HEK293 (cell line): ENCODE measurements around the gene SPG11.

Experiments
- CTCF ChIA-PET: fragments of 350-600 bp; formaldehyde crosslinking; extraction: SDS; loops from one replicate; lab custom pipeline; 2021; ENCODE audit warnings: antibody characterized with exemption; lab: Yijun Ruan, JAX
- POLR2A ChIA-PET: fragments of 300-600 bp; formaldehyde crosslinking; extraction: SDS; loops from one replicate; lab custom pipeline; 2020; ENCODE audit warnings: antibody characterized with exemption, inconsistent platforms; lab: Yijun Ruan, JAX
- H3K27ac ChIP-seq: fragments of 200-500 bp; sonication (Bioruptor generic); 2 replicates; pipeline ENCODE4 v1.5.1; 2014; ENCODE audit warnings: low read depth, low read length, control low read depth, inconsistent platforms; ENCODE audit errors: extremely low read depth
- H3K36me3 ChIP-seq, 2 experiments: fragments of 200-500 bp in 1 of 2; sonication (Bioruptor generic) in 1 of 2; 1 replicate in 1 of 2; 2 replicates in 1 of 2; pipeline ENCODE4 v1.5.1; 2014 to 2017; ENCODE audit warnings: inconsistent platforms in 2 of 2, low read length in 2 of 2; ENCODE audit not compliant: control insufficient read depth in 2 of 2, insufficient read depth in 1 of 2
- H3K4me1 ChIP-seq: fragments of 200-500 bp; sonication (Bioruptor generic); 2 replicates; pipeline ENCODE4 v1.5.1; 2014; ENCODE audit warnings: mild to moderate bottlenecking, low read length, inconsistent platforms; ENCODE audit not compliant: control insufficient read depth, insufficient read depth
- H3K4me3 ChIP-seq: 2 replicates; pipeline ENCODE4 v1.5.1; 2011; ENCODE audit warnings: low read depth, mild to moderate bottlenecking, control low read depth, low read length, moderate library complexity
- H3K9me3 ChIP-seq: fragments of 200-500 bp; sonication (Bioruptor generic); 2 replicates; pipeline ENCODE4 v1.5.1; 2014; ENCODE audit warnings: low read depth, low read length, inconsistent platforms; ENCODE audit not compliant: control insufficient read depth, insufficient read depth
- OVOL3 ChIP-seq: fragments of 450-650 bp; formaldehyde crosslinking; IDR thresholded peaks from 2 replicates; pipeline ENCODE4 v1.5.1; 2016; ENCODE audit warnings: missing biosample characterization, missing genetic modification characterization
- ZBTB21 ChIP-seq: fragments of 450-650 bp; formaldehyde crosslinking; IDR thresholded peaks from 2 replicates; pipeline ENCODE4 v1.5.1; 2017; ENCODE audit warnings: missing biosample characterization, missing genetic modification characterization
- ZBTB48 ChIP-seq: fragments of 450-650 bp; formaldehyde crosslinking; IDR thresholded peaks from 2 replicates; pipeline ENCODE4 v1.5.1; 2016; ENCODE audit warnings: missing biosample characterization, missing genetic modification characterization
- ZNF138 ChIP-seq: fragments of 450-650 bp; formaldehyde crosslinking; IDR thresholded peaks from 2 replicates; pipeline ENCODE4 v1.5.1; 2016; ENCODE audit warnings: missing biosample characterization, missing genetic modification characterization, borderline replicate concordance
- ZNF157 ChIP-seq: fragments of 450-650 bp; formaldehyde crosslinking; IDR thresholded peaks from 2 replicates; pipeline ENCODE4 v1.5.1; 2016; ENCODE audit warnings: missing biosample characterization, missing genetic modification characterization
- ZNF184 ChIP-seq: fragments of 450-650 bp; IDR thresholded peaks from 2 replicates; pipeline ENCODE4 v1.5.1; 2018; ENCODE audit warnings: missing biosample characterization, mild to moderate bottlenecking, missing genetic modification characterization
- ZNF341 ChIP-seq: fragments of 450-650 bp; formaldehyde crosslinking; IDR thresholded peaks from 2 replicates; pipeline ENCODE4; 2016; ENCODE audit warnings: low read depth, missing biosample characterization, missing genetic modification characterization
- ZNF37A ChIP-seq: fragments of 450-650 bp; IDR thresholded peaks from 2 replicates; pipeline ENCODE4 v1.5.1; 2018; ENCODE audit warnings: missing biosample characterization, missing genetic modification characterization
- ZNF426 ChIP-seq: fragments of 450-650 bp; formaldehyde crosslinking; IDR thresholded peaks from 2 replicates; pipeline ENCODE4 v1.5.1; 2017; ENCODE audit warnings: missing biosample characterization, missing genetic modification characterization, mild to moderate bottlenecking, inconsistent platforms, moderate library complexity
- ZNF433 ChIP-seq: fragments of 450-650 bp; formaldehyde crosslinking; IDR thresholded peaks from 2 replicates; pipeline ENCODE4 v1.5.1; 2016; ENCODE audit warnings: missing biosample characterization, missing genetic modification characterization, low read depth
- ZNF513 ChIP-seq: fragments of 450-650 bp; IDR thresholded peaks from 2 replicates; pipeline ENCODE4 v1.5.1; 2018; ENCODE audit warnings: missing biosample characterization, missing genetic modification characterization
- ZNF555 ChIP-seq: fragments of 450-650 bp; formaldehyde crosslinking; conservative IDR thresholded peaks from 2 replicates; pipeline ENCODE4 v1.5.1; 2017; ENCODE audit warnings: missing biosample characterization, mild to moderate bottlenecking, missing genetic modification characterization, inconsistent platforms
- ZNF677 ChIP-seq: fragments of 450-650 bp; IDR thresholded peaks from 2 replicates; pipeline ENCODE4 v1.5.0; 2018; ENCODE audit warnings: missing biosample characterization, mild to moderate bottlenecking, missing genetic modification characterization, moderate library complexity
- ZNF692 ChIP-seq: fragments of 450-650 bp; formaldehyde crosslinking; IDR thresholded peaks from 2 replicates; pipeline ENCODE4 v1.5.1; 2016; ENCODE audit warnings: missing biosample characterization, missing genetic modification characterization
- ZNF701 ChIP-seq: fragments of 450-650 bp; formaldehyde crosslinking; IDR thresholded peaks from 2 replicates; pipeline ENCODE4 v1.5.1; 2016; ENCODE audit warnings: missing biosample characterization, missing genetic modification characterization
- ZSCAN16 ChIP-seq: fragments of 450-650 bp; formaldehyde crosslinking; IDR thresholded peaks from 2 replicates; pipeline ENCODE4 v1.5.1; 2016; ENCODE audit warnings: missing biosample characterization, missing genetic modification characterization
- TF ChIP-seq, protein P1 (sequence below): fragments of 450-650 bp; formaldehyde crosslinking; IDR thresholded peaks from 2 replicates; pipeline ENCODE4 v1.5.1; 2016; ENCODE audit warnings: missing biosample characterization, missing genetic modification characterization
- TF ChIP-seq, protein P2 (sequence below): fragments of 450-650 bp; formaldehyde crosslinking; IDR thresholded peaks from 2 replicates; pipeline ENCODE4 v1.5.1; 2017; ENCODE audit warnings: missing biosample characterization, missing genetic modification characterization
- TF ChIP-seq, protein P3 (sequence below): fragments of 450-650 bp; formaldehyde crosslinking; IDR thresholded peaks from 2 replicates; pipeline ENCODE4 v1.5.1; 2016; ENCODE audit warnings: missing biosample characterization, missing genetic modification characterization
- TF ChIP-seq, protein P4 (sequence below): fragments of 450-650 bp; formaldehyde crosslinking; IDR thresholded peaks from 2 replicates; pipeline ENCODE4 v1.5.1; 2016; ENCODE audit warnings: missing biosample characterization, missing genetic modification characterization, low read depth

Gene SPG11

DNA sequence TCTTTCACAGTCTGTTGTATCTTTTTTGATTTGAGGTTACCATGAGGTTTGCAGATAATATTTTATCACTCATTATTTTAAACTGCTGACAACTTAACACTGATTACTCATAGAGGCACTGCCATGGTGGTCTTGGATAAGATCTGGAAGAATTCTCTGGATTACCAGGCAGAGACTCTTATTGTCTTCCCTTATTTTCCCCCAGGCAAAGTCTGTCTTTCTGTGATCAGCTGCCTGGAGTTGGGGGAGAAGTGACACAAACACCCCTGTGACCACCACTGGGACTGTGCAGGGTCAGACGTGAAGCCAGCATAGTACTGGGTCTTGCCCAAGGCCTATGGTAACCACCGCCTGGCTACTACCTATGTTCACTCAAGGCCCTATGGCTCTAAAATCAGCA, 42.9 kb upstream of the SPG11 start:
- H3K36me3 ChIP-seq, result no peaks in the 10 kb centered on the region
- no peak for TF ChIP-seq ZNF692 (tag by site-specific recombination)
- TF ChIP-seq ZNF677 (tag by site-specific recombination), result no peak
- TF ChIP-seq ZNF701 (tag by site-specific recombination), result no peak
- no peak for TF ChIP-seq ZNF37A (tag by site-specific recombination)
- TF ChIP-seq ZBTB21 (tag by site-specific recombination), result no peak
- TF ChIP-seq ZNF513 (tag by site-specific recombination), result no peak
- no peak for TF ChIP-seq ZNF138 (tag by site-specific recombination)
- TF ChIP-seq, protein P1, sequence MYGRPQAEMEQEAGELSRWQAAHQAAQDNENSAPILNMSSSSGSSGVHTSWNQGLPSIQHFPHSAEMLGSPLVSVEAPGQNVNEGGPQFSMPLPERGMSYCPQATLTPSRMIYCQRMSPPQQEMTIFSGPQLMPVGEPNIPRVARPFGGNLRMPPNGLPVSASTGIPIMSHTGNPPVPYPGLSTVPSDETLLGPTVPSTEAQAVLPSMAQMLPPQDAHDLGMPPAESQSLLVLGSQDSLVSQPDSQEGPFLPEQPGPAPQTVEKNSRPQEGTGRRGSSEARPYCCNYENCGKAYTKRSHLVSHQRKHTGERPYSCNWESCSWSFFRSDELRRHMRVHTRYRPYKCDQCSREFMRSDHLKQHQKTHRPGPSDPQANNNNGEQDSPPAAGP, result no peak
- TF ChIP-seq ZNF157 (tag by site-specific recombination), result no peak
- no peak for TF ChIP-seq OVOL3
- TF ChIP-seq ZNF433 (tag by site-specific recombination), result no peak
- TF ChIP-seq ZNF426 (tag by site-specific recombination), result no peak
- TF ChIP-seq, protein P2, sequence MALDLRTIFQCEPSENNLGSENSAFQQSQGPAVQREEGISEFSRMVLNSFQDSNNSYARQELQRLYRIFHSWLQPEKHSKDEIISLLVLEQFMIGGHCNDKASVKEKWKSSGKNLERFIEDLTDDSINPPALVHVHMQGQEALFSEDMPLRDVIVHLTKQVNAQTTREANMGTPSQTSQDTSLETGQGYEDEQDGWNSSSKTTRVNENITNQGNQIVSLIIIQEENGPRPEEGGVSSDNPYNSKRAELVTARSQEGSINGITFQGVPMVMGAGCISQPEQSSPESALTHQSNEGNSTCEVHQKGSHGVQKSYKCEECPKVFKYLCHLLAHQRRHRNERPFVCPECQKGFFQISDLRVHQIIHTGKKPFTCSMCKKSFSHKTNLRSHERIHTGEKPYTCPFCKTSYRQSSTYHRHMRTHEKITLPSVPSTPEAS (tag by site-specific recombination), result no peak
- no peak for TF ChIP-seq ZNF341 (tag by site-specific recombination)
- TF ChIP-seq, protein P3, sequence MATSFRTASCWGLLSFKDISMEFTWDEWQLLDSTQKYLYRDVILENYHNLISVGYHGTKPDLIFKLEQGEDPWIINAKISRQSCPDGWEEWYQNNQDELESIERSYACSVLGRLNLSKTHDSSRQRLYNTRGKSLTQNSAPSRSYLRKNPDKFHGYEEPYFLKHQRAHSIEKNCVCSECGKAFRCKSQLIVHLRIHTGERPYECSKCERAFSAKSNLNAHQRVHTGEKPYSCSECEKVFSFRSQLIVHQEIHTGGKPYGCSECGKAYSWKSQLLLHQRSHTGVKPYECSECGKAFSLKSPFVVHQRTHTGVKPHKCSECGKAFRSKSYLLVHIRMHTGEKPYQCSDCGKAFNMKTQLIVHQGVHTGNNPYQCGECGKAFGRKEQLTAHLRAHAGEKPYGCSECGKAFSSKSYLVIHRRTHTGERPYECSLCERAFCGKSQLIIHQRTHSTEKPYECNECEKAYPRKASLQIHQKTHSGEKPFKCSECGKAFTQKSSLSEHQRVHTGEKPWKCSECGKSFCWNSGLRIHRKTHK (tag by site-specific recombination), result no peak
- TF ChIP-seq ZBTB48 (tag by site-specific recombination), result no peak
- no peak for TF ChIP-seq ZNF184 (tag by site-specific recombination)
- no peak for TF ChIP-seq ZNF555
- TF ChIP-seq, protein P4, sequence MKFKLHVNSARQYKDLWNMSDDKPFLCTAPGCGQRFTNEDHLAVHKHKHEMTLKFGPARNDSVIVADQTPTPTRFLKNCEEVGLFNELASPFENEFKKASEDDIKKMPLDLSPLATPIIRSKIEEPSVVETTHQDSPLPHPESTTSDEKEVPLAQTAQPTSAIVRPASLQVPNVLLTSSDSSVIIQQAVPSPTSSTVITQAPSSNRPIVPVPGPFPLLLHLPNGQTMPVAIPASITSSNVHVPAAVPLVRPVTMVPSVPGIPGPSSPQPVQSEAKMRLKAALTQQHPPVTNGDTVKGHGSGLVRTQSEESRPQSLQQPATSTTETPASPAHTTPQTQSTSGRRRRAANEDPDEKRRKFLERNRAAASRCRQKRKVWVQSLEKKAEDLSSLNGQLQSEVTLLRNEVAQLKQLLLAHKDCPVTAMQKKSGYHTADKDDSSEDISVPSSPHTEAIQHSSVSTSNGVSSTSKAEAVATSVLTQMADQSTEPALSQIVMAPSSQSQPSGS (tag by site-specific recombination), result no peak
- no peak for TF ChIP-seq ZSCAN16
- ChIA-PET POLR2A (no interaction called here), CTCF (interaction anchor here (1.5 kb wide), 1 partner anchor 43 kb away, joined by 4 read pairs; the partner anchor contains the start of gene SPG11)
- H3K4me1 ChIP-seq, result no peaks in the 10 kb centered on the region
- H3K4me3 ChIP-seq, result no peak overlapping the region
- H3K9me3 ChIP-seq, result no peaks in the 10 kb centered on the region
- no peak overlapping the region for H3K27ac ChIP-seq
